Measurements from ENCODE around the gene ADPRS.

GRCh38 chr1:36092166-36092797 lies 3.6 kb downstream of the ADPRS start:
- TF ChIP-seq CTCF (IDR thresholded peaks at IDR 0.05; ENCODE audit: borderline replicate concordance, extremely low read depth, low read length, poor library complexity, severe bottlenecking) (no peak), EZH2 (IDR thresholded peaks at IDR 0.05; ENCODE audit: borderline replicate concordance, low read depth, low read length, severe bottlenecking) (no peak)

Measured in DND-41 (cell line).